ENCODE measurements around the gene ADARB1. TPM values are rescaled to one million over a fixed set of nuclear protein-coding genes. Genes with fewer than 3 reads are reported as not detected.

ADARB1 gene
- total and polyA plus RNA-seq, 9 donors, result 6.0 to 23.7 (median 16.3) TPM

DNA sequence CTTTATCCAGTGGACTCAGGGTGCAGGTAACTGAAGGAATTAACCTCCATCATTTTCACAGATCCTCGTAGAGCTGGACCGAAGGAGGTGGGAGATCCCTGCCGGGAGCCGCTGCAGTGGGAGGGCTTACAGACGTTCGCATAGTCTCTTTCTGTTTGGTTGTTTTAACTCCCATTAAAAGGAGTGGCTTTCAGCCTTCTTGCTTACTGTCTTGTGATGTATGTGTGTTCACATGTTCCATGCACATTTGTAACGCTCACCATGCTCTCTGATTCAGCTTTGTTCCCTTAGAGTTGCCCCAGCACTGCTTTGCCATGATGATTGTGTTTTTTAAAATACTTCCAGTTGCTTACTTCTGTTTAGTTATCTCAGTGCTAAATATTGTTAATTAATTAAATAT is 85.8 kb downstream of the ADARB1 start:
- no peaks in the 10 kb centered on the region for H3K36me3 ChIP-seq
- H3K27me3 ChIP-seq, result no peaks in the 10 kb centered on the region
- 95 to 96% (median 95%) methylated on average over 7 of the region's 7 CpGs for WGBS, 3 donors
- intact Hi-C loops (cut with DNase I), result no loop called here
- no peak overlapping the region for H3K27ac ChIP-seq
- no peaks in the 10 kb centered on the region for H3K9me3 ChIP-seq
- no peak for DNase-seq
- H3K4me1 ChIP-seq (ENCODE audit: insufficient read depth), result no peaks in the 10 kb centered on the region
- TF ChIP-seq POLR2A (IDR thresholded peaks at IDR 0.05), result no peak
- no peak for TF ChIP-seq EP300 (IDR thresholded peaks at IDR 0.05)
- TF ChIP-seq, protein P1, sequence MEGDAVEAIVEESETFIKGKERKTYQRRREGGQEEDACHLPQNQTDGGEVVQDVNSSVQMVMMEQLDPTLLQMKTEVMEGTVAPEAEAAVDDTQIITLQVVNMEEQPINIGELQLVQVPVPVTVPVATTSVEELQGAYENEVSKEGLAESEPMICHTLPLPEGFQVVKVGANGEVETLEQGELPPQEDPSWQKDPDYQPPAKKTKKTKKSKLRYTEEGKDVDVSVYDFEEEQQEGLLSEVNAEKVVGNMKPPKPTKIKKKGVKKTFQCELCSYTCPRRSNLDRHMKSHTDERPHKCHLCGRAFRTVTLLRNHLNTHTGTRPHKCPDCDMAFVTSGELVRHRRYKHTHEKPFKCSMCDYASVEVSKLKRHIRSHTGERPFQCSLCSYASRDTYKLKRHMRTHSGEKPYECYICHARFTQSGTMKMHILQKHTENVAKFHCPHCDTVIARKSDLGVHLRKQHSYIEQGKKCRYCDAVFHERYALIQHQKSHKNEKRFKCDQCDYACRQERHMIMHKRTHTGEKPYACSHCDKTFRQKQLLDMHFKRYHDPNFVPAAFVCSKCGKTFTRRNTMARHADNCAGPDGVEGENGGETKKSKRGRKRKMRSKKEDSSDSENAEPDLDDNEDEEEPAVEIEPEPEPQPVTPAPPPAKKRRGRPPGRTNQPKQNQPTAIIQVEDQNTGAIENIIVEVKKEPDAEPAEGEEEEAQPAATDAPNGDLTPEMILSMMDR (IDR thresholded peaks at IDR 0.05), result no peak
- no peak overlapping the region for H3K4me3 ChIP-seq

DNA sequence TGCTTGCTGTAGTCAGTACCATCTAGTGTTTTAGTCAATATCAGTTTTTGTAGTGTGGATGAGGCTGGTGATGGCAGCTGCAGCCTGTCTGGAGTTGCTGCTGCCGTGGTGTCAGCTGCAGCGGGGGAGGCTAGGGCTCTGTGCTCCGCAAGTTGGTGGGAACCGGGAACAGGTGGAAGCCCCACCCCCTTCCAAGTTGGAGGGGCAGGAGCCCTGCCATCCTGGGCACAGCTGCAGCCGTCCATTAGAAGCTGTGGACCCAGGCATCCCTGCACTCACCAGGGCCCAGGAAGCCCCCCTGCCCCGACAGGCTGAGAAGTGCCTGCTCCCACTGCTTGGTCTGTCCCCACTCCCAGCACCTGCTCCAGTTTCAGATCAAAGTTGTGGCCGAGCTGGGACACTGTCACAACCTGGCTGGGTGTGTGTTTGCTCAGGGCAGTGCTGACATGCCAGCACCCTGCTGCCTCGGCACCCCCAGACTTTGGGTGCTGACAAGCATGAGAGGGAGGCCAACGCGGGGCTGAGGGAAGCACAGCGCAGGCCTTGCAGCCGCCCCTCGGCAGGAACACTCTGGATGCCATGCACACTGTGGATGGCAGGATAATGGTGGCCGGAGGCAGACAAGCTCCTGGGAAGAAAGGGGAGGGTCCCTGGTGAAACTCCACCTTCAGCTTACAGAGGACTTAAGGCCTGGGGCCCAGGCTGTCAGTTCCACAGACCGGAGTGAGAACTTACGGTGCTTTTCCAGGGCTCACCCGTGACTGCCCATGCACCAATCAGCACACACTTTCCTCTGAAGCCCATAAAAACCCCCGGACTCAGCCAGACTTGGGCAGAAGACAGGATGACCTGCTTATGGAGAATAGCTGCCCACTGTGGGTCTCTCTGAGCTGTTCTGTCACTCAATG is 86.9 kb downstream of the ADARB1 start:
- H3K27ac ChIP-seq, result no peak overlapping the region
- H3K4me1 ChIP-seq (ENCODE audit: insufficient read depth), result no peaks in the 10 kb centered on the region
- no peaks in the 10 kb centered on the region for H3K36me3 ChIP-seq
- intact Hi-C loops (cut with DNase I), result no loop called here
- no peak for DNase-seq
- WGBS, 3 donors, result 60 to 73% (median 64%) methylated on average over 13 to 18 of the region's 18 CpGs
- H3K27me3 ChIP-seq, result no peaks in the 10 kb centered on the region
- H3K9me3 ChIP-seq, result no peaks in the 10 kb centered on the region
- H3K4me3 ChIP-seq, result no peak overlapping the region
- TF ChIP-seq EP300 (IDR thresholded peaks at IDR 0.05) (no peak), POLR2A (IDR thresholded peaks at IDR 0.05) (no peak)
- TF ChIP-seq, protein P1 (IDR thresholded peaks at IDR 0.05), result no peak

DNA sequence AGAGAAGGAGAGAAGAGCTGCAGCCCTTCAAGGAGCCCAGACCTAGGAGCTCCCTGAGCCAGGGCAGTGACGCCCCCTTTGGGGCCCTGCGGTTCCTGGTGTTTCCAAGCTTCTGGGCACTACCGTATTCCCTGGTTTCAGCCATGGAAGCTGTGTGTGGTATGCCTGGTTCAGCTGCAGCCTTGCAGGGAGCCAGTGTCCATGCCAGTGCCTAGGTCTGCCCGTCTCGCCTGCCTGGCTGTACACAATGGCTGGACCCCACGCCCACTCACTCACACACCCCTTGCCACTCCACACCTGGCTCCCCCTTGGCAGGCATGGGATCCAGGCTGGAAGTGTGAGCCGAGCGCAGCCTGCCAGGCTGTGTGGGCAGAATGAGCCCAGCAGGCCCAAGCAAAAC is 87.7 kb downstream of the ADARB1 start:
- no peak for DNase-seq
- Histone ChIP-seq H3K4me3 (no peak overlapping the region), H3K9me3 (no peaks in the 10 kb centered on the region), H3K27me3 (no peaks in the 10 kb centered on the region), H3K4me1 (ENCODE audit: insufficient read depth) (peaks cover 2% of the 10 kb centered on the region), H3K36me3 (no peaks in the 10 kb centered on the region), H3K27ac (no peak overlapping the region)
- WGBS, 3 donors, result 73 to 98% (median 95%) methylated on average over 8 of the region's 8 CpGs
- TF ChIP-seq, protein P1 (IDR thresholded peaks at IDR 0.05), result no peak
- no peak for TF ChIP-seq POLR2A (IDR thresholded peaks at IDR 0.05)
- no peak for TF ChIP-seq EP300 (IDR thresholded peaks at IDR 0.05)
- intact Hi-C loops (cut with DNase I), result no loop called here

- intact Hi-C loops (cut with DNase I), result no loop called here
- Histone ChIP-seq H3K27ac (no peak overlapping the region), H3K4me3 (no peak overlapping the region), H3K27me3 (no peaks in the 10 kb centered on the region), H3K4me1 (ENCODE audit: insufficient read depth) (peaks cover 2% of the 10 kb centered on the region), H3K9me3 (no peaks in the 10 kb centered on the region), H3K36me3 (no peaks in the 10 kb centered on the region)
- DNase-seq, result no peak
- TF ChIP-seq, protein P1 (IDR thresholded peaks at IDR 0.05), result no peak
- no peak for TF ChIP-seq POLR2A (IDR thresholded peaks at IDR 0.05)
- TF ChIP-seq EP300 (IDR thresholded peaks at IDR 0.05), result no peak
- 84 to 96% (median 92%) methylated on average over 5 of the region's 5 CpGs for WGBS, 3 donors
These were observed 88.4 kb downstream of the ADARB1 start for GRCh38 chr21:45162809-45163208.

Measured in ovary (tissue), 9 donors.